ENCODE measurements around the gene CNTRL. TPM values are rescaled to one million over a fixed set of nuclear protein-coding genes. Genes with fewer than 3 reads are reported as not detected.
A peak's percentile ranks its signal among the peaks of the same experiment; 100 is the strongest.

CNTRL gene
- polyA plus RNA-seq, 3 donors: 29.2 to 37.0 (median 35.7) TPM

- no peak for DNase-seq
These were observed 125.6 kb downstream of the CNTRL start for GRCh38 chr9:121200356-121200755.

- peak; percentile 31 for DNase-seq
These were observed 126.4 kb downstream of the CNTRL start for GRCh38 chr9:121201045-121201737.

GRCh38 chr9:121201738-121202533 is 127.2 kb downstream of the CNTRL start, which contains the start of gene RAB14:
TSS of gene RAB14 (minus strand) at chr9:121201869. CDS start at chr9:121193412, 8,457 bp downstream.
- DNase-seq: peak; percentile 99

GRCh38 chr9:121204121-121204520 is 129.4 kb downstream of the CNTRL start:
- no peak for DNase-seq

- DNase-seq: no peak
These were observed 129.9 kb downstream of the CNTRL start for GRCh38 chr9:121204611-121205010.

- no peak for DNase-seq
These were observed 132.0 kb downstream of the CNTRL start for GRCh38 chr9:121206516-121207370.

- no peak for DNase-seq
These were observed 132.7 kb downstream of the CNTRL start for GRCh38 chr9:121207371-121207940.

GRCh38 chr9:121210536-121210935 is 135.8 kb downstream of the CNTRL start:
- no peak for DNase-seq

GRCh38 chr9:121213136-121213806 is 138.5 kb downstream of the CNTRL start:
- peak; percentile 84 for DNase-seq

- no peak for DNase-seq
These were observed 139.2 kb downstream of the CNTRL start for GRCh38 chr9:121214005-121214404.

GRCh38 chr9:121216271-121216805 is 141.6 kb downstream of the CNTRL start:
- DNase-seq: no peak

GRCh38 chr9:121217609-121218292 is 143.0 kb downstream of the CNTRL start:
- no peak for DNase-seq

GRCh38 chr9:121218357-121219027 is 143.7 kb downstream of the CNTRL start:
- DNase-seq: no peak

- DNase-seq: no peak
These were observed 144.8 kb downstream of the CNTRL start for GRCh38 chr9:121219530-121219929.

- DNase-seq: no peak
These were observed 146.4 kb downstream of the CNTRL start for GRCh38 chr9:121220996-121221663.

- DNase-seq: no peak
These were observed 146.9 kb downstream of the CNTRL start for GRCh38 chr9:121221664-121222055.

- DNase-seq: no peak
These were observed 147.9 kb downstream of the CNTRL start for GRCh38 chr9:121222524-121223171.

GRCh38 chr9:121225240-121225639 is 150.5 kb downstream of the CNTRL start:
- no peak for DNase-seq

- no peak for DNase-seq
These were observed 151.4 kb downstream of the CNTRL start for GRCh38 chr9:121226175-121226574.
